GM18873 (cell line): ENCODE data around the gene BCR.

Source experiments
- ATAC-seq: cut with Tn5 transposase; IDR thresholded peaks from one replicate; pipeline ENCODE4 v1.9.1; 2021; ENCODE audit warnings: mild to moderate bottlenecking, moderate library complexity, moderate number of reproducible peaks; ENCODE audit not compliant: unreplicated experiment, low FRiP score

BCR gene

GRCh38 chr22:23175817-23176644 lies 4.3 kb upstream of the BCR start:
- no peak for ATAC-seq

DNA sequence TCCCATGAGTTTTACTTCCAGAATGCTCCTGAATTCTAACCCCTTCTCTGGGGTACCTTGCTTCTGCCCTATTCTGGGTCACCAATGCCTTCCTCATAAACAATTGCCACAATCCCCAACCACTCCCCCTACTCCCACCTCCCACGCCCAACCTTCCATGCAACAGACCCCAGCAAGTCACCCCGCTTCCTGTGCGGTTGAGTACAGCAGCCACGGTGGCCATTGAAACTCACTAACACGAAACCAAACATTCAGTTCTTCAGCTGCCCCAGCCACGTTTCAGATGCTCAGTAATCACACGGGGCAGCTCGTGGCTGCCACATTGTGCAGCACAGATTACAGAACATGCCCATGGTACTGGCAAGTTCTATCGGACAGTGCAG lies 3.7 kb upstream of the BCR start:
- no peak for ATAC-seq

DNA sequence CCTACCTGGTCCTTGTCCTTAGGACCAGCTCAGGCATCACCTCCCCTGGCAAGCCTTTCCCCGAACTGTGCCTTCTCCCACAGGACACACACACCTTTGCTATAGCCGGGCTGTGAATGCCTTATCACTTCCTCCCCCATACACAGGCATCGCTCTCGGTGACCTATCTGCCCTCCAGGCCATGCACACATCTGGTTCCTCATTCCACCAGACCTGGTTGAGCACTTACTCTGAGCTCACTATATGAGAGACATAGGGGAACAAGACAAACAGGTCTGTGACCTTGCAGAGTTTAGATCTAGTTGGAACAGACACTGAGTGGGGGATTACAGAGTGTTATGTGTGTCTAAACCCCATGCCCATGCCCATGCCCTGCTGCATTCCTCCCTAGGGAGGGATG lies 3.1 kb upstream of the BCR start:
- no peak for ATAC-seq

GRCh38 chr22:23178512-23179254 lies 1.6 kb upstream of the BCR start:
- no peak for ATAC-seq

GRCh38 chr22:23179381-23180299 lies 669 bp upstream of the BCR start:
- ATAC-seq: no peak

- ATAC-seq: no peak
Observed at GRCh38 chr22:23180893-23181720, 798 bp downstream of the BCR start.

- ATAC-seq: no peak
Observed at GRCh38 chr22:23181721-23182308, 1.5 kb downstream of the BCR start.

GRCh38 chr22:23182309-23183060 lies 2.2 kb downstream of the BCR start:
- ATAC-seq: no peak

DNA sequence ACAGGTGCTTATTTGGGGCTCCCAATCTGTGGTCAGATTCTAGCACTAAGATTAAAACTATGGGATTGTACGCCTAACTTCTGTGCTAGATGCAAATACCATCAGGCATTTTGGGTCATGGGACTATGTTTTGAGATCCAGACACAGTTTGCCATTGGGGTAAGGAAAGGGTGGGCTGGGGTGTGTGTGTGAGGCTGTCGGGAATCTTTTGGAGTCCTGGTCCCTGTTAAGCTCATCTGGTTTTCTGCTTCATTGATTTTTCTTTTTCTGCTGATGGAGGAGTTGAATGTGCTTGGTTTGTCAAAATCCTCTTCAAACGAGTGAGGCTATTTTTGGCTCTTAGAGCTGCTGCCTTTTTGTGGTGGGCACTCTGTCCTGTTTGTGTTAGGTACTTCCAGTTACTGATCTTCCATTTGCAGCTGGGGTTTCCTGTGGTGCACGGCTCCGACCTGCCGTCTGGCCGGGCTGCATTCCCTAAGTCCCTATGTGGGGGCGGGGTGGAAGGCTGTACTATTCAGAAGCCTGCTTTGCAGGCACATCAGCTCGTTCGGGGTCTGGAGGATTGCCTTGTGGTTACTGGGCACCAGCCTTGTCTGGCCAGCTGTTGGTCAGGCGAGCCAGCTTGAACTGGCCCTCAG lies 2.9 kb downstream of the BCR start:
- no peak for ATAC-seq

DNA sequence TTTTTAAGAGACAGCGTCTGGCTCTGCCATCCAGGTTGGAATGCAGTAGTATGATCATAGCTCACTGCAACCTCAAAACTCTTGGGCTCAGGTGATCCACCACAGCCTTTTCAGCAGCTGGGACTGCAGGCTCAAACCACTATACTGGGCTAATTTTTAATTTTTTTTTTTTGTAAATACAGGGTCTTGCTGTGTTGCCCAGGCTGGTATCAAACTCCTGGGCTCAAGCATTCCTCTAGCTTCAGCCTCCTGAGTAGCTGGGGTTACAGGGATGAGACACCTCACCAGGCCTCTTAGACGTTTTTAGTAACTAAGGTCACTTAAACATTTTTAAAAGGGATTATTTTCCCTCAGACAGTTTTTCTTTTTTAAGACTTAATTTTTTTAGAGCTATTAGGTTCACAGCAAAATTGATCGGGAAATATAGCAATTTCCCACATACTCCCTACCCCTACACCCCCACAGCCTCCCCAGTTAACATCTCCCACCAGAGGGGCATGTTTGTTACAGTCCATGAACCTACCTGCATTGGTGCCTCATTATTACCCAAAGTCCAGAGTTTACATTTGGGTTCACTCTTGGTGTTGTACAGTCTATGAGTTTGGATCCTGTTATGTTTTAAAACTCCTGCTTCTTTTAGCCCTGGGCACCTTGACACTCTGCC lies 3.9 kb downstream of the BCR start:
- no peak for ATAC-seq

GRCh38 chr22:23184764-23185113 lies 4.4 kb downstream of the BCR start:
- ATAC-seq: no peak

GRCh38 chr22:23187211-23187610 lies 6.9 kb downstream of the BCR start:
- no peak for ATAC-seq

DNA sequence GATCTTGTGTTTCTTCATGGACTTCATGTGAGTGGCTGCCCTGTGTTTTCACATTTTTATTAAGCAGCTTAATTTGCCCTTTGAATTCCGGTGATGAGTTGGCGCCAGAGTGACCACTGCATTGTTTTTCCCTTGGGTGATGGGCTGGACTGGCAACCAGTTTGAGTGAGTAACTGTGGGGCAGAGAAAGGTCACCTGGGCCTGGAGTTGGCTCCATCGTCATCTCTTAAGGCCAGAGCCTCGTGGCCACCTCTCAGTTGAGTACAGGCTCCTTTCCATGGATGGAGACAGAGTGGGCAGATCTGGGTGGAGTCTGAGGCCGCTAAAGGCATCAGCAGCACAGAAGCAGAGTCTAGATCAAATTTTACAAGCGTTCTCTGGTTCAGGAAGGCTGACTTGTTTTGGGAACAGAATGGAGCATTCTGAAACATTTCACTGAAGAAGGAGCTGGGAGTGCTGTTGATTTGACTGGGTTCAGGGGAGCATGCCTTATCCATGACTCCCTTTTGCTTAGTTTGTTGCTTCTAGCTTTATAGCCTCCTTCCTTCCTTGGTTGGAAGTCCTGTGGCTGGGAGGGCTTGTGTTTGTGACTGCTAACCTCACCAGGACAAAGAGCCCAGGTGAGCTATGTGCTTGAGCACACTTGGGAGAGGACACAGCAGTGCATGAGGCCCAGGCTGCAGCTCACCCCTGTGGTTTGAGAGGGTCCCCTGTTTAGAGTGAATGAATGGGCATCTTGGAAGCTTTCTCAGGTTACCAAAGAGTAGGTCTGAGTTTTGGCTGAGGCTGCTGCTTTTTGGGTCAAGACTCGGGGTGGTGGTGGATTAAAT lies 7.8 kb downstream of the BCR start:
- no peak for ATAC-seq

DNA sequence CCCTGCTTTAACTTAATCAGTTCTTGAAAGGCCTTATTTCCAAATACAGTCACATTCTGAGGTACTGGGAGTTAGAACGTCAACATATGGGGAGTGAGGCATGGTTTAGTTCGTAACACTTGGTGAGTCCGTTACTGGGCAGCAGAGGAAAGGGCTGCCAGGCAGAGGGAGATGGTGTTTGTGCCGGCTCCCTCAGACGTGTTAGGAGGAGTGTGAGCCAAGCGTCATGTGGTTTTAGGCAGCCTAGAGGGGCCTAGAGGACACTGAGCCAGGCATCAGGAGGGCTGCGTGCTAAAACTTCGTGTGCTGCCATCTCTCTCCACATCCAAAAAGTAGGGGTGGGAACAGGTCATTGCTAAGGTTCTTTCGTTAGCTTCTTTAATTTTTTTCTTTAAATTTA lies 10.2 kb downstream of the BCR start:
- ATAC-seq: no peak

GRCh38 chr22:23192133-23192532 lies 11.8 kb downstream of the BCR start:
- no peak for ATAC-seq

DNA sequence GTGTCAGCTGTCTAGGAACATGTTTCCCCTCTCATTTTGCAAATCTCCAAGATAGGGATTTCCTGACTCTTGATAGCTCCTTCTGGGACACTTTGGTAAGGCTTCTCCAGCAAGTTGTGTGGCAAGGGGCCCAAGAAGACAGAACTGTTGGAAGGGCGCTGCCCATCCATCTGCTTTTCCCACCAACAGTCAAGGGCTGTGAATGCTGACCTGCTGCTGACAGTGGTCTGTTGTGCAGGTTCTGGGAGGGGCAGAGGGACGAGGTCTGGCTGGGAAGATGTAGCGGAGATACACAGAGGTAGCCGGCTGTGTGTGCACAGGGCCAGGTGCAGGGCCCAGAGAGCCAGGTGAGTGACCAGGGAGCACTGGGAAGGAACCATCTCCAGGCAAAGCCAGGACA lies 12.2 kb downstream of the BCR start:
- no peak for ATAC-seq

DNA sequence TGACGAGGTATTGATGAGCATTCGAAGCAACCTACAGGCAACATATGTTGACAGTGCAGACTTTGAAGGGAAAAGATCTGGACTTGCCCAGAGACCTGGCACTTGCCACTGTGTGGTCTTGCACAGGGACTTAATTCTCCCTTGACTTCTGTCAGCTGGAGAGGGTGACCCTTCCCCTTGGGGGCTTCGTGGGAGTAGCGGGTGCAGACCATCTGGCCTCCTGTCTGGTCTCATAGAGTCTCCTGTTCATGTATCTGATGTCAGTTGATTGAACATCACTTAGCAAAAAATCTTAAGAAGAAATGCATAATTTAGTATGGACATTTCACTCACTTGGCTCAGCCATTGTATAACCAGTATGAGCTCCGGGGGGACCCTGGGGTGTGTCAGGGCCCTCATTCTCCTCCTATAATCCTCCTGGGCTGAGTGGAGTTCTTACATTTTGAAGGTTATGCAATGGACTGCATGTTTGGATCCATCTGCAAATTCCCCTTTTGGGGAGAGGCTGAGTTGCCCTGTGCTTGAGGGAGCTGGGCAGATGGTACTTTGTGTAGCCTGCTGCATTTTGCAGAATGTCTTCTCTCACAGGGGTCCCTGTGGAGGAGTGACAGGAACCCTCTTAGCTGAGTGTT lies 13.0 kb downstream of the BCR start:
- no peak for ATAC-seq
